Common myeloid progenitor, CD34-positive (primary cell): ENCODE results near the gene MPZL1.
A peak's percentile ranks its signal among the peaks of the same experiment; 100 is the strongest.

Source experiments
- CTCF ChIA-PET: fragments of 350-600 bp; sonication (Branson Sonifier 250); formaldehyde crosslinking; loops from one replicate; lab custom pipeline; 2021; ENCODE audit warnings: antibody characterized with exemption; lab: Charles Lee
- POLR2A ChIA-PET: fragments of 350-600 bp; sonication (Branson Sonifier 250); formaldehyde crosslinking; loops from one replicate; lab custom pipeline; 2021; ENCODE audit warnings: antibody characterized with exemption; lab: Charles Lee
- DNase-seq, 3 donors: peaks; one replicate each; pipeline versions ENCODE4 v3.0.0 to v3.0.0-alpha.2; 2013
- H3K27ac ChIP-seq, 2 experiments: 1 replicate in 1 of 2; 2 replicates in 1 of 2; pipeline ENCODE4 v1.7.0; 2013; ENCODE audit warnings: inconsistent platforms in 2 of 2, low read length in 2 of 2, mild to moderate bottlenecking in 2 of 2, low read depth in 1 of 2, moderate library complexity in 1 of 2; ENCODE audit not compliant: severe bottlenecking in 2 of 2, insufficient read depth in 1 of 2, poor library complexity in 1 of 2
- H3K27me3 ChIP-seq, 5 experiments: replicated peaks in 2 of 5; 1 replicate in 3 of 5; 2 replicates in 2 of 5; pipeline versions ENCODE4 v1.6.1 to v1.7.0; 2013; ENCODE audit warnings: low read length in 4 of 5, mild to moderate bottlenecking in 2 of 5, moderate library complexity in 2 of 5, inconsistent platforms in 1 of 5; ENCODE audit not compliant: insufficient read depth in 5 of 5, control insufficient read depth in 4 of 5
- H3K36me3 ChIP-seq, 4 experiments: 1 replicate in 2 of 4; 2 replicates in 2 of 4; pipeline versions ENCODE4 v1.6.1 to v1.7.0; 2013; ENCODE audit warnings: low read length in 3 of 4, control low read depth in 1 of 4, mild to moderate bottlenecking in 1 of 4; ENCODE audit not compliant: control insufficient read depth in 4 of 4, insufficient read depth in 4 of 4
- H3K4me1 ChIP-seq, 4 experiments: 1 replicate in 3 of 4; 2 replicates in 1 of 4; pipeline versions ENCODE4 v1.6.1 to v1.7.1; 2013; ENCODE audit warnings: low read length in 3 of 4, mild to moderate bottlenecking in 3 of 4, control low read depth in 1 of 4, inconsistent platforms in 1 of 4, moderate library complexity in 1 of 4; ENCODE audit not compliant: control insufficient read depth in 4 of 4, insufficient read depth in 4 of 4; ENCODE audit errors: control extremely low read depth in 1 of 4
- H3K4me3 ChIP-seq, 7 experiments: 1 replicate in 4 of 7; 2 replicates in 3 of 7; pipeline versions ENCODE4 v1.5.1 to v1.7.0; 2013; ENCODE audit warnings: mild to moderate bottlenecking in 7 of 7, low read length in 6 of 7, moderate library complexity in 6 of 7, inconsistent platforms in 2 of 7, low read depth in 2 of 7, control low read depth in 1 of 7; ENCODE audit not compliant: insufficient read depth in 4 of 7, control insufficient read depth in 1 of 7; ENCODE audit errors: extremely low read depth in 1 of 7
- H3K9me3 ChIP-seq, 5 experiments: 1 replicate in 4 of 5; 2 replicates in 1 of 5; pipeline versions ENCODE4 v1.6.1 to v1.7.1; 2013; ENCODE audit warnings: low read length in 4 of 5, mild to moderate bottlenecking in 2 of 5, inconsistent platforms in 1 of 5, low read depth in 1 of 5, moderate library complexity in 1 of 5; ENCODE audit not compliant: control insufficient read depth in 4 of 5, insufficient read depth in 2 of 5; ENCODE audit errors: control extremely low read depth in 1 of 5
- WGBS: methylation state at CpG from one replicate; pipeline ENCODE4 v1.1.5; 2013; ENCODE audit not compliant: insufficient coverage; 5-methylcytosine and 5-hydroxymethylcytosine counted together

MPZL1 gene

GRCh38 chr1:167744901-167745300 is 23.1 kb downstream of the MPZL1 start:
- Histone ChIP-seq H3K4me3 (no peak overlapping the region), H3K27me3 (no peaks in the 10 kb centered on the region), H3K36me3 (no peaks in the 10 kb centered on the region), H3K4me1 (peaks cover 0 to 8% (median 0%) of the 10 kb centered on the region in 4 experiments), H3K9me3 (no peaks in the 10 kb centered on the region), H3K27ac (no peak overlapping the region)
- DNase-seq, result no peak
- CTCF ChIA-PET, result interaction anchor here (1.3 kb wide), 1 partner anchor 28 kb away, joined by 4 read pairs; no protein-coding TSS in a partner anchor
- POLR2A ChIA-PET, result no interaction called here
- WGBS, result 100% methylated on average over 1 of the region's 3 CpGs

- no peak for DNase-seq
- Histone ChIP-seq H3K36me3 (no peaks in the 10 kb centered on the region), H3K27ac (no peak overlapping the region), H3K4me1 (peaks cover 0 to 8% (median 0%) of the 10 kb centered on the region in 4 experiments), H3K4me3 (no peak overlapping the region), H3K27me3 (no peaks in the 10 kb centered on the region), H3K9me3 (no peaks in the 10 kb centered on the region)
- ChIA-PET POLR2A (no interaction called here), CTCF (interaction anchor here (1.3 kb wide), 1 partner anchor 29 kb away, joined by 4 read pairs; no protein-coding TSS in a partner anchor)
- 100% methylated on average over 5 of the region's 5 CpGs for WGBS
Observed at GRCh38 chr1:167746013-167746672, 24.4 kb downstream of the MPZL1 start.

- no peak for DNase-seq
- Histone ChIP-seq H3K27ac (no peak overlapping the region), H3K36me3 (no peaks in the 10 kb centered on the region), H3K9me3 (no peaks in the 10 kb centered on the region), H3K27me3 (no peaks in the 10 kb centered on the region), H3K4me1 (peaks cover 0 to 8% (median 0%) of the 10 kb centered on the region in 4 experiments), H3K4me3 (no peak overlapping the region)
- POLR2A ChIA-PET, result no interaction called here
- WGBS, result 97% methylated on average over 4 of the region's 7 CpGs
- CTCF ChIA-PET, result no interaction called here
Observed at GRCh38 chr1:167746988-167747655, 25.3 kb downstream of the MPZL1 start.

- Histone ChIP-seq H3K4me1 (peaks cover 2 to 16% (median 8%) of the 10 kb centered on the region in 4 experiments), H3K27me3 (no peaks in the 10 kb centered on the region), H3K27ac (no peak overlapping the region), H3K4me3 (no peak overlapping the region), H3K9me3 (no peaks in the 10 kb centered on the region), H3K36me3 (no peaks in the 10 kb centered on the region)
- peak in 2 of 3 donors; percentile 26 to 52 for DNase-seq
- POLR2A ChIA-PET, result no interaction called here
- no CpG with 5 or more reads among the region's 1 CpG for WGBS
- CTCF ChIA-PET, result interaction anchor here (0.9 kb wide), 1 partner anchor 49 kb away, joined by 3 read pairs; no protein-coding TSS in a partner anchor
Observed at GRCh38 chr1:167747988-167748387, 26.2 kb downstream of the MPZL1 start.

GRCh38 chr1:167748906-167749305 is 27.1 kb downstream of the MPZL1 start:
- H3K9me3 ChIP-seq, result no peaks in the 10 kb centered on the region
- no peak overlapping the region for H3K4me3 ChIP-seq
- no peak for DNase-seq
- CTCF ChIA-PET, result interaction anchor here (0.9 to 2.1 kb wide), 2 partner anchors 34 to 48 kb away, joined by 3 to 6 read pairs; no protein-coding TSS in a partner anchor
- H3K27ac ChIP-seq, result no peak overlapping the region
- H3K4me1 ChIP-seq, result peaks cover 2 to 23% (median 14%) of the 10 kb centered on the region in 4 experiments
- H3K27me3 ChIP-seq, result no peaks in the 10 kb centered on the region
- no peaks in the 10 kb centered on the region for H3K36me3 ChIP-seq
- POLR2A ChIA-PET, result no interaction called here

- no peak overlapping the region for H3K4me3 ChIP-seq
- no peak for DNase-seq
- H3K27ac ChIP-seq, result no peak overlapping the region
- CTCF ChIA-PET, result interaction anchor here (1.4 to 2.1 kb wide), 2 partner anchors 10 to 35 kb away, joined by 4 to 6 read pairs; no protein-coding TSS in a partner anchor
- no peaks in the 10 kb centered on the region for H3K9me3 ChIP-seq
- WGBS, result no CpG with 5 or more reads among the region's 2 CpGs
- no peaks in the 10 kb centered on the region for H3K27me3 ChIP-seq
- H3K4me1 ChIP-seq, result peaks cover 2 to 25% (median 14%) of the 10 kb centered on the region in 4 experiments
- POLR2A ChIA-PET, result interaction anchor here (1.2 kb wide), 1 partner anchor 12 kb away, joined by 4 read pairs; no protein-coding TSS in a partner anchor
- H3K36me3 ChIP-seq, result no peaks in the 10 kb centered on the region
Observed at GRCh38 chr1:167749741-167750140, 28.0 kb downstream of the MPZL1 start.

GRCh38 chr1:167750641-167751040 is 28.9 kb downstream of the MPZL1 start:
- H3K27ac ChIP-seq, result no peak overlapping the region
- ChIA-PET CTCF (interaction anchor here (1.4 kb wide), 1 partner anchor 11 kb away, joined by 4 read pairs; no protein-coding TSS in a partner anchor), POLR2A (no interaction called here)
- peaks cover 2 to 25% (median 14%) of the 10 kb centered on the region in 4 experiments for H3K4me1 ChIP-seq
- no peaks in the 10 kb centered on the region for H3K9me3 ChIP-seq
- no CpG with 5 or more reads among the region's 2 CpGs for WGBS
- H3K4me3 ChIP-seq, result no peak overlapping the region
- no peaks in the 10 kb centered on the region for H3K27me3 ChIP-seq
- DNase-seq, result no peak
- no peaks in the 10 kb centered on the region for H3K36me3 ChIP-seq
